Breast epithelium (tissue), 4 donors: ENCODE results near the gene MACROD1. TPM values are rescaled to one million over a fixed set of nuclear protein-coding genes. Genes with fewer than 3 reads are reported as not detected.

Source experiments
- DNase-seq, 2 donors: peaks; one replicate each; pipeline ENCODE4 v3.0.0-alpha.2; 2019; ENCODE audit warnings: low spot score in 2 of 2
- H3K27ac ChIP-seq, 2 donors: fragments of 200-600 bp; sonication (generic) in 1 of 2; one replicate each; pipeline ENCODE4 v1.5.1; 2016 to 2019; ENCODE audit warnings: mild to moderate bottlenecking in 1 of 2
- H3K27me3 ChIP-seq, 2 donors: fragments of 200-600 bp; sonication (generic) in 1 of 2; one replicate each; pipeline versions ENCODE4 v1.5.1 to v1.6.0; 2017 to 2019; ENCODE audit warnings: control low read depth in 1 of 2, mild to moderate bottlenecking in 1 of 2
- H3K36me3 ChIP-seq: fragments of 200-600 bp; one replicate; pipeline ENCODE4 v1.5.1; 2019
- H3K4me1 ChIP-seq, 2 donors: fragments of 200-600 bp; sonication (generic); one replicate each; pipeline ENCODE4 v1.5.1; 2016 to 2019; ENCODE audit warnings: control low read depth in 1 of 2
- H3K4me3 ChIP-seq, 3 donors: fragments of 200-600 bp; sonication (generic); 1 replicate in 2 of 3; 2 replicates in 1 of 3; pipeline ENCODE4 v1.5.1; 2016 to 2019; ENCODE audit warnings: mild to moderate bottlenecking in 3 of 3, moderate library complexity in 2 of 3
- H3K9me3 ChIP-seq, 2 donors: fragments of 200-600 bp; sonication (generic) in 1 of 2; one replicate each; pipeline ENCODE4 v1.5.1; 2016 to 2019; ENCODE audit warnings: control low read depth in 1 of 2
- POLR2A ChIP-seq: fragments of 450-650 bp; IDR thresholded peaks from one replicate; pipeline ENCODE4 v1.6.1; 2016; ENCODE audit warnings: antibody characterized with exemption, mild to moderate bottlenecking, moderate library complexity
- POLR2AphosphoS5 ChIP-seq, 3 donors: sonication (generic); formaldehyde crosslinking; IDR thresholded peaks; one replicate each; pipeline ENCODE4 v1.6.1; 2017; ENCODE audit warnings: antibody characterized with exemption in 3 of 3
- intact Hi-C: fragments of 100-400 bp; cut with DNase I; formaldehyde crosslinking; loops from one replicate; pipeline ENCODE4 v1.15.1; 2023; ENCODE audit warnings: low total_unique reads
- total RNA-seq, 3 donors: library from RNA; depleted of rRNA; stranded (reverse); fragments of >200 nt; gene quantifications; one replicate each; pipeline ENCODE4 v1.1.0, GENCODE V29; 2016
- TF ChIP-seq, protein P1 (sequence below), 3 donors: fragments of 450-650 bp; IDR thresholded peaks; one replicate each; pipeline ENCODE4 v1.5.1; 2016 to 2017; ENCODE audit warnings: antibody characterized with exemption in 3 of 3, mild to moderate bottlenecking in 3 of 3, moderate library complexity in 3 of 3

Gene MACROD1
- total RNA-seq, 3 donors from 2014 or later = 19.7 to 113 (median 40.3) TPM

DNA sequence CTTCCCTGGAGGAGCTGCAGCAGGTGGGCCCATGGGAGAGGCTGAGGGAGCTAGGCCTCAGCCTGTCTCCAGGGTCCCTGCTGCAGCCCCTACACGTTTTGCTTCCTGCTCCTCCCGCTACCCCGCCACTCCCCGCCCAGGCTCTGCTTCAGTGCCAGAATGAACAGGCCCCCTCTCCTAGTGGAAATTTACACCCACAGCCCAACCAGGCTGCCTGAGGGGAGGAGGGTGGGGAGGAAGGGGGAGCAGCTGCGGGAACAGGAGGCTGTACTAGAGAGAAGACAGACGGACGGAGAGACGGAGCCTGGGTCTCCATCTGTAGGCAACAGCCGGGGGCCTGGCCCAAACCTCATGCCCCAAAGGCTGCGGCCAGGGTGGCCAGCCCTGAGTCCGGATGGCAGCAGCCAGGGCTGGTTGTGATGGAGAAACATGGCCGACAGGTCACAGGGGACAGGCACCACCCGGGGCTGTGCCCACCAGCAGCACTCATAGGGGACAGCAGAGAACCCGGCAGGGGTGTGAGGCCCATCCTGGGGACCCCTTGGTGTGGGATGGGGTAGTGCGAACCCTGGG lies 109.6 kb downstream of the MACROD1 start:
- TF ChIP-seq, protein P1, sequence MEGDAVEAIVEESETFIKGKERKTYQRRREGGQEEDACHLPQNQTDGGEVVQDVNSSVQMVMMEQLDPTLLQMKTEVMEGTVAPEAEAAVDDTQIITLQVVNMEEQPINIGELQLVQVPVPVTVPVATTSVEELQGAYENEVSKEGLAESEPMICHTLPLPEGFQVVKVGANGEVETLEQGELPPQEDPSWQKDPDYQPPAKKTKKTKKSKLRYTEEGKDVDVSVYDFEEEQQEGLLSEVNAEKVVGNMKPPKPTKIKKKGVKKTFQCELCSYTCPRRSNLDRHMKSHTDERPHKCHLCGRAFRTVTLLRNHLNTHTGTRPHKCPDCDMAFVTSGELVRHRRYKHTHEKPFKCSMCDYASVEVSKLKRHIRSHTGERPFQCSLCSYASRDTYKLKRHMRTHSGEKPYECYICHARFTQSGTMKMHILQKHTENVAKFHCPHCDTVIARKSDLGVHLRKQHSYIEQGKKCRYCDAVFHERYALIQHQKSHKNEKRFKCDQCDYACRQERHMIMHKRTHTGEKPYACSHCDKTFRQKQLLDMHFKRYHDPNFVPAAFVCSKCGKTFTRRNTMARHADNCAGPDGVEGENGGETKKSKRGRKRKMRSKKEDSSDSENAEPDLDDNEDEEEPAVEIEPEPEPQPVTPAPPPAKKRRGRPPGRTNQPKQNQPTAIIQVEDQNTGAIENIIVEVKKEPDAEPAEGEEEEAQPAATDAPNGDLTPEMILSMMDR (IDR thresholded peaks at IDR 0.05) = no peak
- no peak for TF ChIP-seq POLR2AphosphoS5 (IDR thresholded peaks at IDR 0.05)
- TF ChIP-seq POLR2A = no peak
- H3K4me1 ChIP-seq = no peaks in the 10 kb centered on the region
- no peaks in the 10 kb centered on the region for H3K9me3 ChIP-seq
- intact Hi-C loops = no loop called here
- DNase-seq = no peak
- H3K27me3 ChIP-seq = no peaks in the 10 kb centered on the region
- H3K4me3 ChIP-seq = no peak overlapping the region
- no peak overlapping the region for H3K27ac ChIP-seq
- no peaks in the 10 kb centered on the region for H3K36me3 ChIP-seq

DNA sequence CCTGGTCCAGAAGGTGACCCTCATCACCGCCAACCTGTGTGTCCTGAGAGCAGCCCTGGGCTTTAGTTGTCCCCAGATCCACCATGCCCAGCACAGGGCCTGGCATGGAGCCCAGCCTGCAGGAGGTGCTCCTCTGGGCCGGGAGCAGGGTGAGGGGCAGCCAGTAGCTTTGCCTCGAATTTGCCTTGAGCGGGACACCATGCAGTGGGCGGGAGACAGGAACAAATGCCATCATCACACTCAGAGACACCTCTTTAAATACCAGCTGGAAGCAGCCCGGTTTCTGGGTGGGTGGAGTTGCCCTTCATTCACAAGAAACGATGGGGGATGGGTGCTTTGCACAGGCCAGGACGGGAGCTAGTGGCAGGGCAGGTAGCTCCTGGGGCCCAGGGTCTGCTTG lies 110.8 kb downstream of the MACROD1 start:
- H3K27ac ChIP-seq = no peak overlapping the region
- H3K27me3 ChIP-seq = no peaks in the 10 kb centered on the region
- no peaks in the 10 kb centered on the region for H3K9me3 ChIP-seq
- H3K4me1 ChIP-seq = no peaks in the 10 kb centered on the region
- no peak for DNase-seq
- H3K4me3 ChIP-seq = no peak overlapping the region
- H3K36me3 ChIP-seq = no peaks in the 10 kb centered on the region
- intact Hi-C loops = no loop called here
- TF ChIP-seq POLR2AphosphoS5 (IDR thresholded peaks at IDR 0.05) = no peak
- TF ChIP-seq, protein P1 (IDR thresholded peaks at IDR 0.05) = no peak
- no peak for TF ChIP-seq POLR2A

DNA sequence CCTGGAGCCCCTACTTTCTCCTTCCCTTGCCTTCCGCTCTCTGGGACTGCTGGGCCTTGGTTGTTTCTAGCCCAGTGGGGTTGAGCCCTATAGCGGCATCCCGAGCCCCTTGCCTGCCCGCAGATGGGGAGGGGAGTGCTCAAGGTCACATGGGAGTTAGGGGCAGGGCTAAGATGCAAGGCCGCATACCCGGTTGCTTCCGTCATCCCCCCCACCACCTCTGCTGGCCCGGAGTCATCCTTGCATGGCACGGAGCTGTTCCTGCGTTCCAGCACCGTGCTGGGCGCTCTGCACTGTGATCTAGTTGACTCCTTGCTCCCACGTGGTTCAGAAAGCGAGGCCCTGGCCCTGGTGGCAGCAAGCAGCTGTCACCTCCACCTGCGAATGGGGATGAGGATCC lies 112.2 kb downstream of the MACROD1 start:
- no peaks in the 10 kb centered on the region for H3K27me3 ChIP-seq
- intact Hi-C loops = no loop called here
- H3K36me3 ChIP-seq = no peaks in the 10 kb centered on the region
- no peak overlapping the region for H3K27ac ChIP-seq
- no peak for DNase-seq
- no peaks in the 10 kb centered on the region for H3K4me1 ChIP-seq
- no peak overlapping the region for H3K4me3 ChIP-seq
- no peaks in the 10 kb centered on the region for H3K9me3 ChIP-seq
- TF ChIP-seq, protein P1 (IDR thresholded peaks at IDR 0.05) = no peak
- no peak for TF ChIP-seq POLR2A
- TF ChIP-seq POLR2AphosphoS5 (IDR thresholded peaks at IDR 0.05) = no peak

DNA sequence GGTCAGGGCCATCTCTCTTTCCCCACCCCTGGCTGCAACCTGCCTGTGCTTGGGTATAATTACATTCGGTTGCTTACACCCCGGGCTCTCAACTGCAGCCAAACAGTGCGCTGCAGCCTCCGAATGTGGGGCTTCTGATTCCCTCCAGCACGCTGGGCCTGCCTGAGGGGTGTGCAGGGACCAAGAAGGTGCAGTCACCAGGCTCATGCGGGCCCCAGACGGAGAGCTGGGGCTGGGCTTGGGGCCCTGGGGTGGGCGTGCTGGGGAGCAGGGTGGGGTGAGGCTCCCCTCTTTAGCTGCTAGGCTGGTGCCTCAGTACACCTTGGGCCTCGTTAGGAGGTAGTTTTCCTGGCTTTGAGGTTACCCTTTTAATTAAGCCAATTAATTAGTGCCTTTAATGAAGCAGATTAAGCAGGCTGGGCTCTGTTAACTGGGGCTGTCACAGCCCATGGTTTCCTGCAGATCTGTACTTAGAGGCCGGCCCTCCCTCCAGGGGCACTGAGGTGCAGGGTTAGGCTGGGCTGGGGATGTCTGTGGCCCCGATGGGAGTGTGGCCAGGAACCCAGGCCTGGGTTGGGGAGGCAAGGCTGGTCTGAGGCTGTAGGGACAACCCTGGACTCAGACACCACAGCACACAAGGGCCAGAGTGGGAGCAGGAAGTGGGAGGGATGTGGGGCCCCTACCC lies 112.8 kb downstream of the MACROD1 start:
- intact Hi-C loops = no loop called here

DNA sequence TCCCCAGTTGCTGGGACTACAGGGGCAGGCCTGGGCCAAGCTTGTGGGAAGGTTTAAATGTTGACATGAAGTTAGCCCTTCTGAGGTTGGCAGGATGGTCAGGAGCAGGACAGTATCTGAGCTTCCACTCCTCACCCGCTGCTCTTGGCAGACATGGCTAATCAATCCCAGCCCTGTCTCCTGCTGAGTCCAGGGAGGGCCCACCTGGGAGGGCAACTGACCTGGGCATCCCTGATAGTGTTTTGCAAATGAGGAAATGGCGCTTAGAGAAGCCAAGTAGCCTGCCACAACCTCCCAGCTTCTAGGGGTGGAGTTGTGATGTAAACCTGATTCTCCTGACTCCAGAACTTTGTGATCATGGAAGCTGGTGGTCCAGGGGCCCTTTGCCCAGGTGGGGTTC lies 113.5 kb downstream of the MACROD1 start:
- Histone ChIP-seq H3K27me3 (no peaks in the 10 kb centered on the region), H3K27ac (no peak overlapping the region), H3K4me3 (no peak overlapping the region), H3K9me3 (no peaks in the 10 kb centered on the region), H3K4me1 (no peaks in the 10 kb centered on the region), H3K36me3 (no peaks in the 10 kb centered on the region)
- intact Hi-C loops = no loop called here
- TF ChIP-seq POLR2A (no peak), POLR2AphosphoS5 (IDR thresholded peaks at IDR 0.05) (no peak)
- TF ChIP-seq, protein P1 (IDR thresholded peaks at IDR 0.05) = no peak
- no peak for DNase-seq

More for the DNA sequence above, 112.8 kb downstream of the MACROD1 start:
- Histone ChIP-seq H3K4me1 (no peaks in the 10 kb centered on the region), H3K27me3 (no peaks in the 10 kb centered on the region), H3K27ac (no peak overlapping the region), H3K9me3 (no peaks in the 10 kb centered on the region), H3K36me3 (no peaks in the 10 kb centered on the region), H3K4me3 (no peak overlapping the region)
- TF ChIP-seq, protein P1 (IDR thresholded peaks at IDR 0.05) = no peak
- TF ChIP-seq POLR2A = no peak
- TF ChIP-seq POLR2AphosphoS5 (IDR thresholded peaks at IDR 0.05) = no peak
- no peak for DNase-seq
